Subcutaneous adipose tissue (tissue), 4 donors: ENCODE measurements around the gene MAFB. TPM values are rescaled to one million over a fixed set of nuclear protein-coding genes. Genes with fewer than 3 reads are reported as not detected.

Experiments used
- total RNA-seq, 4 donors: library from RNA; depleted of rRNA; stranded (reverse); fragments of >200 nt; gene quantifications; one replicate each; pipeline ENCODE4 v1.1.0, GENCODE V29; 2016
- TF ChIP-seq, protein P1 (sequence below): fragments of 450-650 bp; IDR thresholded peaks from one replicate; pipeline ENCODE4 v1.5.1; 2016; ENCODE audit warnings: low read depth, mild to moderate bottlenecking, control low read depth, antibody characterized with exemption, moderate library complexity

MAFB gene
- total RNA-seq, 4 donors from 2014 or later = 74.0 to 140 (median 112) TPM

DNA sequence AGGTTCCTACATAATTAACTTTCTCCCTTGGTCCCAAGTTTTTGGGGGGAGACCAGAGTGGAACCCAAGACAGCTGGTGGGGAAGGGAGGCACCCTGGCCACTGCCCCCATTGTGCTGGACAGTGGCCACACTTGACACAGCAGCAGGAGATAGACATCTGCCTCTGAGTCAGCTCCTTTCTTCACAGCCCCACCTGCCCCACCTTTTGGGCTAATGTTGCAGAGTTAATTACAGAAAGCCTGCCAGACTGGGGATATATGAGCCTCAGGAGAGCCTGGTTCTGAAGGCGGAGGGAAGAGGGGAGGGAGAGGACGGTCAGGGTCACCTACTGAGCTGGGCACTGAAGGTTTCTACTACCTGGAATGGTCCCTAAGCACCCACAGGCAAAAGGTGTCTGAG is 50.6 kb downstream of the MAFB start:
- TF ChIP-seq, protein P1, sequence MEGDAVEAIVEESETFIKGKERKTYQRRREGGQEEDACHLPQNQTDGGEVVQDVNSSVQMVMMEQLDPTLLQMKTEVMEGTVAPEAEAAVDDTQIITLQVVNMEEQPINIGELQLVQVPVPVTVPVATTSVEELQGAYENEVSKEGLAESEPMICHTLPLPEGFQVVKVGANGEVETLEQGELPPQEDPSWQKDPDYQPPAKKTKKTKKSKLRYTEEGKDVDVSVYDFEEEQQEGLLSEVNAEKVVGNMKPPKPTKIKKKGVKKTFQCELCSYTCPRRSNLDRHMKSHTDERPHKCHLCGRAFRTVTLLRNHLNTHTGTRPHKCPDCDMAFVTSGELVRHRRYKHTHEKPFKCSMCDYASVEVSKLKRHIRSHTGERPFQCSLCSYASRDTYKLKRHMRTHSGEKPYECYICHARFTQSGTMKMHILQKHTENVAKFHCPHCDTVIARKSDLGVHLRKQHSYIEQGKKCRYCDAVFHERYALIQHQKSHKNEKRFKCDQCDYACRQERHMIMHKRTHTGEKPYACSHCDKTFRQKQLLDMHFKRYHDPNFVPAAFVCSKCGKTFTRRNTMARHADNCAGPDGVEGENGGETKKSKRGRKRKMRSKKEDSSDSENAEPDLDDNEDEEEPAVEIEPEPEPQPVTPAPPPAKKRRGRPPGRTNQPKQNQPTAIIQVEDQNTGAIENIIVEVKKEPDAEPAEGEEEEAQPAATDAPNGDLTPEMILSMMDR = no peak

DNA sequence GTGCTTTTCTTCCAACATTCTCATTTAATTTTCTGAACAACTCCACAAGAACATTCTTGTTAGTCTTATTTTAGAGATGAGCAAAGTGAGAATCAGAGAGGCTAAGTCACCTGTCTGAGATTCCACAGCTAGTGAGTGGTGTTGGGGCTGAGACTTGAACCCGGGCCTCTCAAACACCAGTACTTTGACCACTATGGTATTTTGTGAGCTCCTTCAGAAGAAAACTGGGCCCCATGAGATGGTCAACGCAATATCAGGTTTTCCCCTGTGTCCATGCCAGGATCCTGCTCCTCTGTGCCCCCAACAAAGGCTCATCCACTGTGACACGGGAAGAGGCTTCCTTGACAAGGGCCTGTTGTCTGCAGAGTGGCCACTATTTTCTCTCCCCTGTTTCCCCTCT is 51.9 kb downstream of the MAFB start:
- TF ChIP-seq, protein P1 = no peak

DNA sequence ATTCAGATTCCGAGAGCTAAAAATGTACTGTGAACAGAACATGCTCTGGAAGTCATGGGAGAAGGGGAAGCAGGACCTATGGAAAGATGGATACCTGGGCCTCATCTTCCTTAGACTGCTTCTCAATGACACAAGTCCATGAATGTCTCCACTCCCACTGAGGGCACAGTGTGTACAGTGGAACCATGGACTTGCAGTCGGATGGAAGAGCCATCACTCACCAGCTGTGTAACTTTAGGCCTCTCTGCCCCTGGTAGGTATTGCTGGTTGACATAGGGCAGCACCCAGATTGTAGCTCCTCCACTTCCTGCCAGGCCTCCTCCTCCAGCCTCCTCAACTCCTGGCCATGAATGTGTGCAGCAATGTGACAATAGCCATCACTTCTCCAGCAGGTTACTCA is 52.5 kb downstream of the MAFB start:
- TF ChIP-seq, protein P1 = no peak

- TF ChIP-seq, protein P1 = no peak
These were observed 53.1 kb downstream of the MAFB start for GRCh38 chr20:40635971-40636370.
